Dermis microvascular lymphatic vessel endothelial cell (primary cell): ENCODE measurements around the gene SEC23IP. TPM values are rescaled to one million over a fixed set of nuclear protein-coding genes. Genes with fewer than 3 reads are reported as not detected.

Source experiments
- DNase-seq, 2 donors: peaks; one replicate each; pipeline versions ENCODE4 v3.0.0 to v3.0.0-alpha.2; 2010; ENCODE audit warnings: low read depth in 2 of 2
- total RNA-seq: library from RNA; depleted of rRNA; stranded (reverse); fragments of >200 nt; gene quantifications from 2 replicates; pipeline ENCODE4 v1.2.1, GENCODE V29; 2014

The SEC23IP gene
- total RNA-seq, 1 donor from 2014 or later = 14.4 TPM

DNA sequence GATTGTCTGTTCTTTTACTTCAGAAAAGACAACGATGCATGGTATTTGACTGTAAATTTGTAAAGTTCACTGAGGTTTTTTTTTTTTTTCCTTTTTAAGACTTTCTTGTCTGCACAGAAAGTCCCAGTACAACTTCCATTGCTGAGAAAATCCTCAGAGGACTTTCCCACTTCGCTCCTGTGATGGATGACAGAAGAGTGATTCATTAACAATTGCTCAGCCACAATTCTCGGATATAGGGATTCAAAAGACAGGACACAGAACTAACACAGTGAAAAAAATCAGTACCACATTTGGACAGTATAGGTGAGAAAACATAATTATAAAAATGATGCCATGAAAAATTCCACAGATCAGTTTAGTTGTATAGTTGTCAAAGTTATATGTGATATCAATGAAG, 48.0 kb downstream of the SEC23IP start:
- peak; percentile 44 to 93 for DNase-seq

DNA sequence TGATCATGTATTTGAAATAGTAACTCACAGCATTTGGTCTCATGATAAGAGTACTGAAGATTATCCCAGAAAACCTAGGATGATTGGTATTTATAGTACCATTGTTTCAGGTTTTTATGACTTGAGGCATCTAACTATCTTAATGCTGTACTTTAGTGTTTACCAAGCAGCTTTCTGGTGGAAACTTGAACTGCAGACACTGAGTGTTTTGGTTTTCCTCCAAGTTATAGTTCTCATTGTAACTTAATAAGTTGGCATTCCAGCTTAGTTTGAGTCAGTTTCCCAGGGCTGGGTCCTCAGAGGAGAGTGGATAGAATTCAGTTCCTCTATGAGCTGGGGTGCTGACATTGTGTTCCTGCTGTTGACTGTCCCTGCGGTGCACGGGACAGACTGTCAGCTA, 50.4 kb downstream of the SEC23IP start:
- DNase-seq = peak in 1 of 2 donors; percentile 19

DNA sequence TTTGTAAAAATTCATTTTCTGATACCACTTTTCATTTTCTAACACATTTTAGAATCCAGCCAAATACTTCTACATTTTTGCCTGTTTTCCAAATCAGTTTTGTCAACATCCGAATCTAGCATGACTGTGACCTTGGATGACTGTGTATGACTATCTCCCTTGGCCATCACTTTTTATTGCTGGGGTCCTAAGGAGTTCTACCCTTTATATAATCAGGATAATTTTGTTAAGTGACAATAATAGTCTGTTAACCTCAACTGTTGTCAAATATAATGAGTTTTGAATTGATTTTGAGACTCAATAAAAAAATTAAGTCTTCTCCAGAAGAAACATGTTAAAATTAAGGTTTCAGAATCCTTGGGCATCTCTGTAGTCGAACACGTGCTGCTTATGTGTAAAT, 53.3 kb downstream of the SEC23IP start:
- DNase-seq = no peak

DNA sequence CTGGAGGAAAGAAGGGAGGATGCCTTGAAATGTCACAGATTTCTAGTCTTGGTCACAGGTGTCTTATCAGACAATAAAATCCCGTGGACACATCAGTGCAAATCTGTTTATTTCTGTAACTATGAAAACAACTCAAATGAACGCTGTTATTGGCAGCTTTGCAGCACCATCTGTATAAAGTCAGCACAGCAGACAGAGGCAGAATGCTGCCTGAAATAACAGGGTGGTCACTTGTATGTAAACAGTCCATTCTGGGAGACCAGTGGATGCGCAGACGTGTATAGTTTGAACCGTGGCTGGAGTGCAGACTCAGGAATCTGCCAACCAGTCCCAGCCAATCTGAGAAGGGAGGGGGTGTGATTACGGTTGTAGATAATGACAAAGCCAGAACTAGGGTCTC, 54.8 kb downstream of the SEC23IP start:
- peak in 1 of 2 donors; percentile 67 for DNase-seq

- no peak for DNase-seq
These were observed 64.9 kb downstream of the SEC23IP start for GRCh38 chr10:119957451-119957850.

DNA sequence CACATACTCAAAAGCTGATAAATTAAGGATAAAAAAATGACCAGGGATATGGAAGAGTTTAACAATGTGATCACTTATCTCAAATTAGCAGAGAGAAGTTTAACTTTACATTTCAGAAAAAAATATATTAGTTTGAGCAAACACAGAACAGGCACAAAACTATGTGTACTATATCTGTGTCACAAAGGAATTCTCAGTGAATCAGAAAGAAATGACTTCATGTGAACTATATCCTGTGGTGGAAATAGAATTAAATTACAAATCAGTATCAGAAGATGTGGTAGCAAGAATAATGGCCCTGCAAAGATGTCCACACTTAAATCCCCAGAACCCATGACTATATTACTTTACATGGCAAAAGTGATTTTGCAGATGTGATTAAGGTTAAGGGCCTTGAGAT, 70.3 kb downstream of the SEC23IP start:
- DNase-seq = no peak

DNA sequence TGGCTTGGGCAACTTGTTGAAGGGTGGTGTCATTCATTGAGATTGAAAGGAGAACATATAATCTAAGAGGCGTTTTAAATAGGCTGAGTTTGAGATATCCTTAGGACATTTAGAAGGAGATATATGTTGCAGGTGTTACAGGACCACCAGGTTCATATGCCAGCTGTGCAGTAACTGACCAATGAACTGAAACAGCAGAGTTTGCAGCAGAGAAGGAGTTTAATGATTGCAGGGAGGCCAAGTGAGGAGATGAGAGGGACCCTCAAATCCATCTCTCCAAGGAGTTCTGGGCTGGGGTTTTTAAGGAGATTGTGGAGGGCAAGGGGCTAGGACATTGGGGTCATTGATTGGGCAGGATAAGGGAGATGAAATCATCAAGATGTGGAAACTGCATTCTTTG, 74.5 kb downstream of the SEC23IP start:
- DNase-seq = no peak

- DNase-seq = no peak
These were observed 77.1 kb downstream of the SEC23IP start for GRCh38 chr10:119969609-119970008.

DNA sequence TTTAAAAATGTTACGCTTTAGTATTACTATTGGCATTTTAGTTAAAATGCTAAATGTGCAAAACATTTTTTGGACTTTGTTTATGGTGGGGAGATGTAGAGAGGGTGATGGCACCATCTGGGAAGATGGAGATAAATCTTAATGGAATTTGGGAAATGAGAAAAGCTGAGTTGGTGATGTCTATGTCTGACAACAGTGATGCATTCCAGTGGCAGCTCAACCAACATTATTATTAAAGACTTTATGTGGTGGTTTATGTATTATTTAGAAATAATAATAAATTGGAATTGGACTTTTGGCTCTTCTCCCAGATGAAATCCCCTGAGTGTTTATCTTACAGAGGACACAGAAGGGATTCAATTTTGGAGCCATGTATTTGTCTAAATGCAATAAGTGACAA, 77.6 kb downstream of the SEC23IP start:
- no peak for DNase-seq

DNA sequence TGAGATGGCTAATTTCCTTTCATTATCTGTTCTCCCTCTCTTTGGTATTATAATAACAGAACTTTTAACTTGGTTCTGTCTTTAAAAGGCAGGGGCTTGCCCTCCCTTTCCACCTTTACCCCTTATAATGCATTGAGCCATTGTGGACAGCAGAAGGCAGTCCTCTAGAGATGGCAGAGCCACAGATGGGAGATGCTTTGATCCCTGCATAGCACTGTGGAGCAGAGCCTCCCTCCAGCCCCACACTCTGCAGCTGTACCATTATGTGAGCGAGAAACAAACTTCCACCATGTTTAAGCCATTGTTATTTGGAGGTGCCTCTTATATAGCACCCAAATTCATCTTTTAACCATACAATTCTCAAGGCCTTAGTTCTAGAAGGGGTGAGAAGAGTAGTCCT, 78.4 kb downstream of the SEC23IP start:
- no peak for DNase-seq

GRCh38 chr10:119973281-119973680, 80.8 kb downstream of the SEC23IP start:
- DNase-seq = no peak

DNA sequence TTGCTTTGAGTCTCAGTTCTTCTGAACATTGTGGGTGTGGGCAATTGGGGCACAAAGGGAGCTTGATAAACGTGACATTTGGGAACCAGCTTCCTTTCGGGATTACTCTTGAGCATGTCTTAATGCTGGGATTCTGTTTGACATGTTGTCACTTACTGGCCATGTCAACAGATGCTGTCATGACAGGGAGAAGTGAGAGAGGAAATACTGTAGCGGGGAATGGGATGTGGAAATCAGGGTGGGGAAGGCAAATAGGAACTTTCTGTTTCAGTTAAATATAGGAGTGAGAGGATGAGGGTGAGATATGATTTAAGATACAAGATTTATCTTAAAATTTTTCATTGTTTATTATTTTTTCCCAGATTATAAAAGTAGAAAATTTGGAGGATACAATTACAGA, 83.9 kb downstream of the SEC23IP start:
- no peak for DNase-seq

DNA sequence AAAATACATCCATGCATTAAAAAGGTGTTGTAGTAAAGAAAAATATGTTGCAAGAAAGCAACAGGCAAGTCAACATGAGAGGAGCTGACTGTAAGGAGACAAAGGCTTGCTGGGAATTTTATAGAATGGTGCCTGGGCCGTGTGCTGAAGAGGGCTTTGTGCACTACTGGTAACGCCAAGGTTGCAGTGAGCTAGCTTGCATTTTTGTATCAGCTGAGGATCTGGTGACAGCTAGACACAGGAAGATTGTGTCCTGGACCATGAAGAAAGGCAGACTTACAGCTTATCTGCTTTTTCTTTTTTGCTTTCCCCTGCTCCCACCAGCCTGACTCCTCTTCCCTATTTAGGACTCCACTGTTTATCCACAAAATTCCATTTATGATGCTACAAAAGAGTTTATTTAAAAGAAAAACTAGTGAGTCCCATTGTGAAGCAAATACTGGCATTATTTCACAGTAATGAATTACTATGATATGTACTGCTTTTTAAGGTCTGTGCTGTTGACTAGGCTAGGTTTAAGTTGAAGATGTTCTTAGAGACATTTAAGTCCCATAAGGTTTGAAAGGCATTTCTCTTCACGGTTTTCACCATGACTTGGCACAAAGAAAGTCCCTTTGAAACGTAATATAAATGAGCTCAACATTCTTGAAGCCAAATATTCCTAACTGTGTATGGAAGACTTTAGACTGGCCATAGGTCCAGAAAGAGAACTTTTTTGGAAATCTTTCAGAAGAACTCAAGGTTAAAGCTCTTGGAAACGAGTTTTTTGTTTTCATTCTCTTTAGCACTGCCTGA, 88.6 kb downstream of the SEC23IP start:
- no peak for DNase-seq

DNA sequence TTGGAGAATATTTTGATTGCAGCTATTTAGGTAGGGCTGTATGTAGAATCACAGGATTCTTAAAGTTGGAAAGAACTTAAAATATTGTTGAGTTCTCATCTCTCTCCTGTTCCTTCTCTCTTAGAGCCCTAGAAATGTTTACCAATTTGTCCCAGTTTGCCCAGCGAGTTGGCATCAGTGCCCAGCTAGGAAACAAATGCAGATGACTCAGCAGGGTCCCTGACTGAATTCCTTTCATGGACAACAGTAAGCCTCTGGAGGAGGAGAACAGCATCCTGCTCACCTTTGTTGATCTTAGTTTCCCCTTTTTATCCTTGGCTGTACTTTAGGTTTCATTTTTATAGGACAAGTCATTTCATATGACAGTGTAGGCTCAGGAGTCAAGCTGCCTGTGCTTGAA, 89.3 kb downstream of the SEC23IP start:
- DNase-seq = no peak

GRCh38 chr10:119988333-119988732, 95.8 kb downstream of the SEC23IP start:
- DNase-seq = no peak

- DNase-seq = no peak
These were observed 97.4 kb downstream of the SEC23IP start for GRCh38 chr10:119989966-119990365.

- no peak for DNase-seq
These were observed 98.5 kb downstream of the SEC23IP start for GRCh38 chr10:119991066-119991465.

DNA sequence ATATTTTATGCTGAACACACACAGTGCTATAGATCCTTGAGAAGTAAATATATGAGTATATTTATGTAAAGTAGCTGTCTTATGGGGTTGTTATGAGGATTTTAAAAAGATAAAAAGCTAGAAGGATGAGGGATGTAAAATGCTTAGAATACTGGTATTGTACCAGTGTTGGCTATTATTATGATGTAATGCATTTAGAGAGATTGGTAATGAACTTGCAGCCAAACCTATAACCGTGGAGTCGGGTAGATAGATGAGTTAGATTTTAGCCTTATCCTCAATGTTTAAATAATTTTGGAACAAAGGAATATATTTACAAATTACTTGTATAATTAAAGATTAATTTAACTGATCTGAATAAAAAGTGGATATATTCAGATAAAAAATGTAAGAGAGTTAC, 99.3 kb downstream of the SEC23IP start:
- no peak for DNase-seq

Other genes starting within 250 kb of the SEC23IP start
- 4.9 and 8.3 TPM in 2 replicates for gene BAG3, start 241.3 kb upstream of the SEC23IP start, total RNA-seq
- 8.9 and 9.4 TPM in 2 replicates for gene INPP5F, start 166.7 kb upstream of the SEC23IP start, total RNA-seq
- gene MCMBP, start 19.9 kb upstream of the SEC23IP start, total RNA-seq = 57.4 and 58.9 TPM in 2 replicates